ENCODE results near the gene FGF12. TPM values are rescaled to one million over a fixed set of nuclear protein-coding genes. Genes with fewer than 3 reads are reported as not detected.

The FGF12 gene
- total RNA-seq, 2 experiments from 2014 or later = 0.06 to 1.7 TPM

DNA sequence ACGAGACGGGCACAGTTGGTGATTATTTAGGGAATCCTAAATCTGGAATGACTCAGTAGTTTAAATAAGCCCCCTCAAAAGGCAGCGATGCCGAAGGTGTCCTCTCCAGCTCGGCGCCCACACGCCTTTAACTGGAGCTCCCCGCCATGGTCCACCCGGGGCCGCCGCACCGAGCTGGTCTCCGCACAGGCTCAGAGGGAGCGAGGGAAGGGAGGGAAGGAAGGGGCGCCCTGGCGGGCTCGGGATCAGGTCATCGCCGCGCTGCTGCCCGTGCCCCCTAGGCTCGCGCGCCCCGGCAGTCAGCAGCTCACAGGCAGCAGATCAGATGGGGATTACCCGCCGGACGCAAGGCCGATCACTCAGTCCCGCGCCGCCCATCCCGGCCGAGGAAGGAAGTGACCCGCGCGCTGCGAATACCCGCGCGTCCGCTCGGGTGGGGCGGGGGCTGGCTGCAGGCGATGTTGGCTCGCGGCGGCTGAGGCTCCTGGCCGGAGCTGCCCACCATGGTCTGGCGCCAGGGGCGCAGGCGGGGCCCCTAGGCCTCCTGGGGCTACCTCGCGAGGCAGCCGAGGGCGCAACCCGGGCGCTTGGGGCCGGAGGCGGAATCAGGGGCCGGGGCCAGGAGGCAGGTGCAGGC lies 318.0 kb downstream of the FGF12 start:
- no peak overlapping the region for H2AFZ ChIP-seq (ENCODE audit: low read length)
- TF ChIP-seq, protein P1, sequence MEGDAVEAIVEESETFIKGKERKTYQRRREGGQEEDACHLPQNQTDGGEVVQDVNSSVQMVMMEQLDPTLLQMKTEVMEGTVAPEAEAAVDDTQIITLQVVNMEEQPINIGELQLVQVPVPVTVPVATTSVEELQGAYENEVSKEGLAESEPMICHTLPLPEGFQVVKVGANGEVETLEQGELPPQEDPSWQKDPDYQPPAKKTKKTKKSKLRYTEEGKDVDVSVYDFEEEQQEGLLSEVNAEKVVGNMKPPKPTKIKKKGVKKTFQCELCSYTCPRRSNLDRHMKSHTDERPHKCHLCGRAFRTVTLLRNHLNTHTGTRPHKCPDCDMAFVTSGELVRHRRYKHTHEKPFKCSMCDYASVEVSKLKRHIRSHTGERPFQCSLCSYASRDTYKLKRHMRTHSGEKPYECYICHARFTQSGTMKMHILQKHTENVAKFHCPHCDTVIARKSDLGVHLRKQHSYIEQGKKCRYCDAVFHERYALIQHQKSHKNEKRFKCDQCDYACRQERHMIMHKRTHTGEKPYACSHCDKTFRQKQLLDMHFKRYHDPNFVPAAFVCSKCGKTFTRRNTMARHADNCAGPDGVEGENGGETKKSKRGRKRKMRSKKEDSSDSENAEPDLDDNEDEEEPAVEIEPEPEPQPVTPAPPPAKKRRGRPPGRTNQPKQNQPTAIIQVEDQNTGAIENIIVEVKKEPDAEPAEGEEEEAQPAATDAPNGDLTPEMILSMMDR (conservative IDR thresholded peaks at IDR 0.05; ENCODE audit: low read length) = no peak
- TF ChIP-seq EZH2phosphoT487 (IDR thresholded peaks at IDR 0.05; ENCODE audit: borderline replicate concordance, low read depth, low read length) = no peak

DNA sequence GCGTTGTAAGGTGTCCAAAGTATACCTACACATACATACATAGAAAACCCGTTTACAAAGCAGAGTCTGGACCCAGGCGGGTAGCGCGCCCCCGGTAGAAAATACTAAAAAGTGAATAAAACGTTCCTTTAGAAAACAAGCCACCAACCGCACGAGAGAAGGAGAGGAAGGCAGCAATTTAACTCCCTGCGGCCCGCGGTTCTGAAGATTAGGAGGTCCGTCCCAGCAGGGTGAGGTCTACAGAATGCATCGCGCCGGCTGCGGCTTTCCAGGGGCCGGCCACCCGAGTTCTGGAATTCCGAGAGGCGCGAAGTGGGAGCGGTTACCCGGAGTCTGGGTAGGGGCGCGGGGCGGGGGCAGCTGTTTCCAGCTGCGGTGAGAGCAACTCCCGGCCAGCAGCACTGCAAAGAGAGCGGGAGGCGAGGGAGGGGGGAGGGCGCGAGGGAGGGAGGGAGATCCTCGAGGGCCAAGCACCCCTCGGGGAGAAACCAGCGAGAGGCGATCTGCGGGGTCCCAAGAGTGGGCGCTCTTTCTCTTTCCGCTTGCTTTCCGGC lies 318.6 kb downstream of the FGF12 start:
- peaks cover 1% of the 10 kb centered on the region; the same call in 1 of the 2 replicates for H3K9me2 ChIP-seq (ENCODE audit: insufficient read depth, low read length)
- H3K4me2 ChIP-seq (ENCODE audit: low read length) = no peak overlapping the region
- no peak overlapping the region for H3K27ac ChIP-seq (ENCODE audit: low read depth, low read length, poor library complexity, severe bottlenecking)
- DNase-seq (ENCODE audit: low spot score) = no peak
- H3K79me2 ChIP-seq (ENCODE audit: insufficient read depth, low read depth, low read length) = no peaks in the 10 kb centered on the region
- no peaks in the 10 kb centered on the region for H3K36me3 ChIP-seq (ENCODE audit: insufficient read depth, low read length)
- H2AFZ ChIP-seq (ENCODE audit: low read length) = no peak overlapping the region
- no TSS peak for BruUV-seq (replicated peaks)
- H3K9me3 ChIP-seq (ENCODE audit: low read length) = no peaks in the 10 kb centered on the region
- intact Hi-C loops (cut with micrococcal nuclease; ENCODE audit: unreplicated experiment) = no loop called here
- ChIA-PET CTCF (ENCODE audit: unreplicated experiment) (interaction anchor here (0.6 kb wide), 1 partner anchor 11 kb away, joined by 7 read pairs; no protein-coding TSS in a partner anchor), POLR2A (no interaction called here)
- no peak overlapping the region for H3K4me3 ChIP-seq (ENCODE audit: low read depth, low read length, poor library complexity, severe bottlenecking)
- H4K20me1 ChIP-seq (ENCODE audit: insufficient read depth, low read length) = no peaks in the 10 kb centered on the region
- TF ChIP-seq EZH2phosphoT487 (IDR thresholded peaks at IDR 0.05; ENCODE audit: borderline replicate concordance, low read depth, low read length) = no peak
- TF ChIP-seq, protein P1 (conservative IDR thresholded peaks at IDR 0.05; ENCODE audit: low read length) = no peak
- H3K4me1 ChIP-seq (ENCODE audit: insufficient read depth, low read length, poor library complexity, severe bottlenecking) = no peaks in the 10 kb centered on the region

More for the DNA sequence above, 318.0 kb downstream of the FGF12 start:
- no TSS peak for BruUV-seq (replicated peaks)
- Histone ChIP-seq H3K79me2 (ENCODE audit: insufficient read depth, low read depth, low read length) (no peaks in the 10 kb centered on the region), H4K20me1 (ENCODE audit: insufficient read depth, low read length) (no peaks in the 10 kb centered on the region), H3K4me3 (ENCODE audit: low read depth, low read length, poor library complexity, severe bottlenecking) (no peak overlapping the region), H3K4me2 (ENCODE audit: low read length) (no peak overlapping the region), H3K9me3 (ENCODE audit: low read length) (no peaks in the 10 kb centered on the region), H3K27ac (ENCODE audit: low read depth, low read length, poor library complexity, severe bottlenecking) (no peak overlapping the region), H3K9me2 (ENCODE audit: insufficient read depth, low read length) (no peaks in the 10 kb centered on the region), H3K36me3 (ENCODE audit: insufficient read depth, low read length) (no peaks in the 10 kb centered on the region), H3K4me1 (ENCODE audit: insufficient read depth, low read length, poor library complexity, severe bottlenecking) (no peaks in the 10 kb centered on the region)
- DNase-seq (ENCODE audit: low spot score) = no peak
- CTCF ChIA-PET (ENCODE audit: unreplicated experiment) = no interaction called here
- POLR2A ChIA-PET = no interaction called here
- intact Hi-C loops (cut with micrococcal nuclease; ENCODE audit: unreplicated experiment) = no loop called here

DNA sequence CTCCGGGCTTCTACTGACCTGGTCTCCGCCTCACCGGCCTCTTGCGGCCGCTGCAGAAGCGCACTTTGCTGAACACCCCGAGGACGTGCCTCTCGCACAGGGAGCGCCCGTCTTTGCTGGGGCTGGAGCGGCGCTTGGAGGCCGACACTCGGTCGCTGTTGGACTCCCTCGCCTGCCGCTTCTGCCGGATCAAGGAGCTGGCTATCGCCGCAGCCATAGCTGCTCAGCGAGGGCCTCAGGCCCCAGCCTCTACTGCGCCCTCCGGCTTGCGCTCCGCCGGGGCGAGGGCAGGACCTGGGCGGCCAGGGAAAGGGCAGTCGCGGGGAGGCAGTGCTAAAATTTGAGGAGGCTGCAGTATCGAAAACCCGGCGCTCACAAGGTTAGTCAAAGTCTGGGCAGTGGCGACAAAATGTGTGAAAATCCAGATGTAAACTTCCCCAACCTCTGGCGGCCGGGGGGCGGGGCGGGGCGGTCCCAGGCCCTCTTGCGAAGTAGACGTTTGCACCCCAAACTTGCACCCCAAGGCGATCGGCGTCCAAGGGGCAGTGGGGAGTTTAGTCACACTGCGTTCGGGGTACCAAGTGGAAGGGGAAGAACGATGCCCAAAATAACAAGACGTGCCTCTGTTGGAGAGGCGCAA lies 319.2 kb downstream of the FGF12 start:
- Histone ChIP-seq H4K20me1 (ENCODE audit: insufficient read depth, low read length) (no peaks in the 10 kb centered on the region), H3K9me3 (ENCODE audit: low read length) (no peaks in the 10 kb centered on the region), H3K36me3 (ENCODE audit: insufficient read depth, low read length) (no peaks in the 10 kb centered on the region), H3K79me2 (ENCODE audit: insufficient read depth, low read depth, low read length) (no peaks in the 10 kb centered on the region), H3K4me2 (ENCODE audit: low read length) (no peak overlapping the region), H3K4me1 (ENCODE audit: insufficient read depth, low read length, poor library complexity, severe bottlenecking) (no peaks in the 10 kb centered on the region), H3K9me2 (ENCODE audit: insufficient read depth, low read length) (peaks cover 5% of the 10 kb centered on the region; the same call in 1 of the 2 replicates), H3K27ac (ENCODE audit: low read depth, low read length, poor library complexity, severe bottlenecking) (no peak overlapping the region), H2AFZ (ENCODE audit: low read length) (no peak overlapping the region), H3K4me3 (ENCODE audit: low read depth, low read length, poor library complexity, severe bottlenecking) (no peak overlapping the region)
- POLR2A ChIA-PET = no interaction called here
- TF ChIP-seq, protein P1 (conservative IDR thresholded peaks at IDR 0.05; ENCODE audit: low read length) = no peak
- no peak for TF ChIP-seq EZH2phosphoT487 (IDR thresholded peaks at IDR 0.05; ENCODE audit: borderline replicate concordance, low read depth, low read length)
- intact Hi-C loops (cut with micrococcal nuclease; ENCODE audit: unreplicated experiment) = no loop called here
- CTCF ChIA-PET (ENCODE audit: unreplicated experiment) = interaction anchor here (0.6 kb wide), 1 partner anchor 12 kb away, joined by 7 read pairs; no protein-coding TSS in a partner anchor
- BruUV-seq (replicated peaks) = no TSS peak
- no peak for DNase-seq (ENCODE audit: low spot score)

Data from OCI-LY7 (cell line).